K562 (cell line): ENCODE measurements around the gene LMO3. TPM values are rescaled to one million over a fixed set of nuclear protein-coding genes. Genes with fewer than 3 reads are reported as not detected.

Experiments
- ATAC-seq: fragments of 200-7000 bp; cut with Tn5 transposase; 3 replicates; pipeline ENCODE4 v1.9.1; 2020; ENCODE audit warnings: moderate library complexity
- BruUV-seq: library from RNA; stranded (reverse); fragments of 400-500 nt; replicated peaks from 2 replicates; lab custom pipeline; 2021; lab: Mats Ljungman, UMichigan
- CTCF ChIA-PET: fragments of 300-600 bp; formaldehyde crosslinking; extraction: SDS; loops from one replicate; lab custom pipeline; 2021; ENCODE audit warnings: low intra/inter-chr PET ratio; lab: Yijun Ruan, JAX
- POLR2A ChIA-PET: fragments of 300-600, 350-650 bp; sonication (Branson Sonifier 250); formaldehyde crosslinking; extraction: SDS; loops from one replicate; lab custom pipeline; 2021; ENCODE audit warnings: antibody characterized with exemption, inconsistent platforms; lab: Yijun Ruan, JAX
- DNase-seq, 4 experiments: peaks; one replicate each; pipeline versions ENCODE4 v3.0.0 to v3.0.0-alpha.2; 2011 to 2018; ENCODE audit warnings: low spot score in 3 of 4, mixed read lengths in 3 of 4; ENCODE audit errors: extremely low read depth in 1 of 4
- FAIRE-seq: peaks from 2 replicates; lab custom pipeline; 2011; peaks lifted over from hg19 to GRCh38; lab: Jason Lieb, UNC
- H2AFZ ChIP-seq: 2 replicates; pipeline ENCODE4 v1.6.0; 2011; ENCODE audit warnings: low read depth, low read length, control low read depth, inconsistent platforms
- H3K27ac ChIP-seq: fragments of 200-600 bp; 3 replicates; pipeline ENCODE4 v1.8.0; 2011; ENCODE audit warnings: low read depth, mild to moderate bottlenecking, control low read depth, inconsistent platforms, low read length, moderate library complexity, mixed read lengths; ENCODE audit errors: extremely low read depth
- H3K27me3 ChIP-seq, 2 experiments: fragments of 300-600 bp in 1 of 2; 2 replicates in 1 of 2; 3 replicates in 1 of 2; pipeline versions ENCODE4 v1.6.0 to v1.8.0; 2011; ENCODE audit warnings: inconsistent platforms in 2 of 2, low read length in 2 of 2, mild to moderate bottlenecking in 1 of 2, mixed read lengths in 1 of 2, moderate library complexity in 1 of 2; ENCODE audit not compliant: control insufficient read depth in 2 of 2, insufficient read depth in 2 of 2
- H3K36me3 ChIP-seq: fragments of 300-600 bp; 3 replicates; pipeline ENCODE4 v1.8.0; 2011; ENCODE audit warnings: mild to moderate bottlenecking, low read length, inconsistent platforms; ENCODE audit not compliant: control insufficient read depth, insufficient read depth
- H3K4me1 ChIP-seq, 2 experiments: fragments of 200-600 bp in 1 of 2; replicated peaks in 1 of 2; 2 replicates in 1 of 2; 3 replicates in 1 of 2; pipeline versions ENCODE4 v1.5.1 to v1.8.0; 2011; ENCODE audit warnings: inconsistent platforms in 2 of 2, low read length in 2 of 2, mild to moderate bottlenecking in 1 of 2, mixed read lengths in 1 of 2, moderate library complexity in 1 of 2; ENCODE audit not compliant: control insufficient read depth in 2 of 2, insufficient read depth in 2 of 2
- H3K4me2 ChIP-seq: 2 replicates; pipeline ENCODE4 v1.6.1; 2011; ENCODE audit warnings: low read length, control low read depth, inconsistent platforms, mixed read lengths; ENCODE audit not compliant: insufficient read depth
- H3K4me3 ChIP-seq: fragments of 200-600 bp; sonication (generic), shearing (Covaris generic); 2 replicates; pipeline ENCODE4 v1.5.1; 2016; ENCODE audit warnings: control low read depth, inconsistent platforms
- H3K79me2 ChIP-seq: fragments of 200-600 bp; 3 replicates; pipeline ENCODE4 v1.8.0; 2011; ENCODE audit warnings: low read length, inconsistent platforms; ENCODE audit not compliant: control insufficient read depth, insufficient read depth
- H3K9ac ChIP-seq, 2 experiments: 2 replicates each; pipeline versions ENCODE4 v1.6.0 to v1.6.1; 2011; ENCODE audit warnings: low read depth in 2 of 2, low read length in 2 of 2, control low read depth in 1 of 2, inconsistent platforms in 1 of 2, mild to moderate bottlenecking in 1 of 2, mixed read lengths in 1 of 2; ENCODE audit not compliant: insufficient read depth in 1 of 2
- H3K9me1 ChIP-seq: one replicate; pipeline ENCODE4 v1.6.0; 2011; ENCODE audit warnings: inconsistent platforms, mild to moderate bottlenecking, low read length, moderate library complexity; ENCODE audit not compliant: control insufficient read depth, insufficient read depth
- H3K9me3 ChIP-seq: replicated peaks from 2 replicates; pipeline ENCODE4 v1.5.1; 2011; ENCODE audit warnings: low read depth, low read length, inconsistent platforms; ENCODE audit not compliant: control insufficient read depth, insufficient read depth
- H4K20me1 ChIP-seq: replicated peaks from 2 replicates; pipeline ENCODE4 v1.6.1; 2011; ENCODE audit warnings: low read length, inconsistent platforms, mixed read lengths; ENCODE audit not compliant: control insufficient read depth, insufficient read depth
- DACH1 ChIP-seq: fragments of 450-650 bp; IDR thresholded peaks from 2 replicates; pipeline ENCODE4 v1.6.1; 2018; ENCODE audit not compliant: partially characterized antibody
- DLX4 ChIP-seq: fragments of 250-450 bp; sonication (Bioruptor Pico); IDR thresholded peaks from 2 replicates; pipeline ENCODE4 v1.6.1; 2021; ENCODE audit warnings: mild to moderate bottlenecking
- ELF4 ChIP-seq: fragments of 450-650 bp; formaldehyde crosslinking; IDR thresholded peaks from 2 replicates; pipeline ENCODE4 v1.4.0; 2022; ENCODE audit warnings: missing genetic modification characterization
- LARP7 ChIP-seq: fragments of 450-650 bp; IDR thresholded peaks from 2 replicates; pipeline ENCODE4 v1.6.1; 2016
- POLR2AphosphoS5 ChIP-seq: IDR thresholded peaks from 2 replicates; pipeline ENCODE4 v1.6.1; 2011; ENCODE audit warnings: mild to moderate bottlenecking, low read depth, low read length, moderate library complexity; ENCODE audit not compliant: control insufficient read depth, insufficient read depth
- PRDM10 ChIP-seq: fragments of 450-650 bp; IDR thresholded peaks from 2 replicates; pipeline ENCODE4 v1.6.1; 2018; ENCODE audit not compliant: partially characterized antibody
- RFX5 ChIP-seq: IDR thresholded peaks from 2 replicates; pipeline ENCODE4 v1.6.1; 2011; ENCODE audit warnings: low read depth, mild to moderate bottlenecking, improper control_type of control experiment, low read length
- SMARCC2 ChIP-seq: fragments of 450-650 bp; IDR thresholded peaks from 2 replicates; pipeline ENCODE4 v1.6.1; 2017; ENCODE audit warnings: antibody characterized with exemption, moderate library complexity, mild to moderate bottlenecking, low read depth
- STAG1 ChIP-seq: sonication (generic); formaldehyde crosslinking; IDR thresholded peaks from 2 replicates; pipeline ENCODE4 v1.5.0; 2020; ENCODE audit warnings: missing genetic modification reagents, borderline replicate concordance
- STAT6 ChIP-seq: sonication (generic); formaldehyde crosslinking; IDR thresholded peaks from 2 replicates; pipeline ENCODE4 v1.8.1; 2023; ENCODE audit warnings: mild to moderate bottlenecking, missing genetic modification reagents
- TAF7 ChIP-seq: fragments of 450-650 bp; IDR thresholded peaks from 2 replicates; pipeline ENCODE4 v1.6.1; 2016; ENCODE audit warnings: missing genetic modification characterization, missing compliant biosample characterization
- TBP ChIP-seq: optimal IDR thresholded peaks from 2 replicates; pipeline ENCODE3; 2011; ENCODE audit warnings: low read depth, low read length, improper control_type of control experiment
- USF1 ChIP-seq: sonication (generic); formaldehyde crosslinking; IDR thresholded peaks from 2 replicates; pipeline ENCODE4 v1.9.0; 2022; ENCODE audit warnings: mild to moderate bottlenecking, missing genetic modification reagents
- ZNF780A ChIP-seq: fragments of 250-450 bp; sonication (Bioruptor Pico); IDR thresholded peaks from 2 replicates; pipeline ENCODE4 v1.5.0; 2021; ENCODE audit warnings: mild to moderate bottlenecking
- ZNF785 ChIP-seq: fragments of 250-450 bp; sonication (Bioruptor Pico); IDR thresholded peaks from 2 replicates; pipeline ENCODE4 v1.4.0; 2020; ENCODE audit warnings: mild to moderate bottlenecking
- WGBS: fragments of 100-300 bp; shearing (Covaris generic); methylation state at CpG from one replicate; pipeline ENCODE4 v1.1.6; 2016; ENCODE audit warnings: low coverage, mixed read lengths; ENCODE audit not compliant: insufficient coverage; ENCODE audit errors: missing lambda C conversion rate; 5-methylcytosine and 5-hydroxymethylcytosine counted together
- in situ Hi-C: fragments of 300-500 bp; cut with MboI; formaldehyde crosslinking; loops from 4 replicates; pipeline ENCODE4 v1.15.0; 2018; ENCODE audit warnings: inconsistent platforms, mixed read lengths
- intact Hi-C: fragments of 100-400 bp; cut with micrococcal nuclease; formaldehyde crosslinking; loops from 2 replicates; pipeline ENCODE4 v1.14.2; 2022
- polyA plus RNA-seq, 8 experiments: library from polyadenylated mRNA; depleted of rRNA in 4 of 8; stranded (reverse) in 5 of 8; unstranded in 3 of 8; fragments of >200 nt; fragmentation: Nextera tagmentation in 2 of 8; fragmentation: Illumina TruSeq in 1 of 8; extraction: Ambion mirVana in 2 of 8; extraction: Trizol in 1 of 8; gene quantifications; 2 replicates each; pipeline versions ENCODE4 v1.2.1 to v1.2.3, GENCODE V29; 2011 to 2014; ENCODE audit warnings: inconsistent platforms in 1 of 8, missing spikeins in 1 of 8
- total RNA-seq, 7 experiments: library from RNA; depleted of rRNA in 6 of 7; stranded (reverse); fragments of >200 nt in 6 of 7; fragmentation: Illumina TruSeq in 2 of 7; extraction: Trizol in 2 of 7; gene quantifications; 2 replicates each; pipeline versions ENCODE4 v1.2.1 to v1.2.3, GENCODE V29; 2011 to 2021; ENCODE audit warnings: low replicate concordance in 1 of 7

Gene LMO3
- total and polyA plus RNA-seq, 9 of the 15 experiments (the other 6 are each of a cell fraction or from before 2014, with no cell fraction given): 0.04 to 0.40 (median 0.05) TPM; not detected in 6

GRCh38 chr12:16612647-16613046, 6.7 kb upstream of the LMO3 start (continued):
- no peak for TF ChIP-seq STAT6 (CRISPR knock-in tag)

- Histone ChIP-seq H3K4me1 (no peaks in the 10 kb centered on the region), H3K27ac (no peak overlapping the region), H3K4me3 (no peak overlapping the region), H3K9me1 (no peaks in the 10 kb centered on the region), H3K79me2 (no peaks in the 10 kb centered on the region), H3K4me2 (no peak overlapping the region), H3K27me3 (no peaks in the 10 kb centered on the region), H3K36me3 (no peaks in the 10 kb centered on the region), H3K9ac (no peak overlapping the region), H3K9me3 (no peaks in the 10 kb centered on the region), H4K20me1 (no peaks in the 10 kb centered on the region), H2AFZ (no peak overlapping the region)
- no peak for ATAC-seq
- POLR2A ChIA-PET: no interaction called here
- intact Hi-C loops (no loop called here), in situ Hi-C loops (no loop called here)
- no peak for DNase-seq
- TF ChIP-seq RFX5: no peak
- TF ChIP-seq ZNF780A (CRISPR knock-in tag): no peak
- TF ChIP-seq ELF4 (CRISPR knock-in tag): no peak
- no peak for TF ChIP-seq TAF7 (tag)
- no peak for TF ChIP-seq PRDM10
- no peak for TF ChIP-seq LARP7
- TF ChIP-seq TBP: no peak
- TF ChIP-seq ZNF785 (CRISPR knock-in tag): no peak
- no peak for TF ChIP-seq USF1
- TF ChIP-seq POLR2AphosphoS5: no peak
- TF ChIP-seq STAG1 (CRISPR knock-in tag): no peak
- no peak for TF ChIP-seq SMARCC2
- TF ChIP-seq DACH1: no peak
- TF ChIP-seq DLX4: no peak
- no peak for FAIRE-seq
- WGBS: 0% methylated on average over 2 of the region's 2 CpGs
- CTCF ChIA-PET: no interaction called here
- BruUV-seq: no TSS peak
These were observed 5.2 kb upstream of the LMO3 start for GRCh38 chr12:16611146-16611545.
